GM12865 (cell line): ENCODE measurements around the gene DENND1A.

ENCODE experiments used
- DNase-seq: peaks from one replicate; pipeline ENCODE4 v3.0.0; 2010; ENCODE audit warnings: low read depth
- H3K4me3 ChIP-seq: 2 replicates; pipeline ENCODE4 v1.5.1; 2011; ENCODE audit warnings: mild to moderate bottlenecking, low read depth, low read length, control low read depth
- TF ChIP-seq, protein P1 (sequence below): IDR thresholded peaks from 2 replicates; pipeline ENCODE4 v1.5.1; 2011; ENCODE audit warnings: low read length, control low read depth, low read depth, inconsistent platforms; ENCODE audit not compliant: insufficient read depth; ENCODE audit errors: missing control alignments

Gene DENND1A

DNA sequence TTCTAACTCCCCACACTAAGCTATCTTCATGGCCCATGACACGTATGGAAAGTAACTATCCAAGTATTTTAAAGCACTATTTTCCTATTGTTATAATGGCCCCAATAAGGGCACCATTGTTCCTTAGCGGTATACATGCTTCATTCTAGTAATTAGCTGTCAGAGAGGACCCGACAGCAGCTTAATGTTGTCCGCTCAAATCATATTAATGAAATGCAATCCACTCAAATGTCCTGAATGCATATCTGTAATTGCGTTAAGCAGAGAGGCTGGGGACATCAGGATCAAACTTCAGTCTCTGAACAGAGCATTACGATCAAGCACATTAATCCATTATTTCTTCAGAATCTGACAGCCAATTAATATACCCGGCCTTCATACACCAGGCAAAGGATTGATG, 434.2 kb downstream of the DENND1A start:
- no peak overlapping the region for H3K4me3 ChIP-seq
- TF ChIP-seq, protein P1, sequence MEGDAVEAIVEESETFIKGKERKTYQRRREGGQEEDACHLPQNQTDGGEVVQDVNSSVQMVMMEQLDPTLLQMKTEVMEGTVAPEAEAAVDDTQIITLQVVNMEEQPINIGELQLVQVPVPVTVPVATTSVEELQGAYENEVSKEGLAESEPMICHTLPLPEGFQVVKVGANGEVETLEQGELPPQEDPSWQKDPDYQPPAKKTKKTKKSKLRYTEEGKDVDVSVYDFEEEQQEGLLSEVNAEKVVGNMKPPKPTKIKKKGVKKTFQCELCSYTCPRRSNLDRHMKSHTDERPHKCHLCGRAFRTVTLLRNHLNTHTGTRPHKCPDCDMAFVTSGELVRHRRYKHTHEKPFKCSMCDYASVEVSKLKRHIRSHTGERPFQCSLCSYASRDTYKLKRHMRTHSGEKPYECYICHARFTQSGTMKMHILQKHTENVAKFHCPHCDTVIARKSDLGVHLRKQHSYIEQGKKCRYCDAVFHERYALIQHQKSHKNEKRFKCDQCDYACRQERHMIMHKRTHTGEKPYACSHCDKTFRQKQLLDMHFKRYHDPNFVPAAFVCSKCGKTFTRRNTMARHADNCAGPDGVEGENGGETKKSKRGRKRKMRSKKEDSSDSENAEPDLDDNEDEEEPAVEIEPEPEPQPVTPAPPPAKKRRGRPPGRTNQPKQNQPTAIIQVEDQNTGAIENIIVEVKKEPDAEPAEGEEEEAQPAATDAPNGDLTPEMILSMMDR: no peak
- no peak for DNase-seq

DNA sequence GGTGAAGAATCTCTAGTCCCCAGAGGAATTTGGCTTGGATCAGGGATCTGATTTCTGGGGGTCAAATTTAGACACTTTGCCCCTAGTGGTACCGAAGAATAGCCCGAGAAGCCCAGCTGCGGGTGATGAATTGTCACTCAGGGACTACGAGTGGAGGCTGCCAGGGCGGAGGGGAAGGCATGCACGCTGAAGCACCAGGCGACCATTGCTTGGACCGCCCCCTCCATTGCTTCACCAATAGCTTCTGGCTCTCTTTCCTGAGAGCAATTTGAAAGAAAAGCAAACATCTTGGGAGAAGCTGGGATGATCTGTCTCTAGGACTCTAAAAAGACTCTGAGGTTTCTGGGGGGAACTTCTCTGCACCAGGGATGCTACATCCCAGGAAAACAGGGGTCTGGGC, 436.3 kb downstream of the DENND1A start:
- TF ChIP-seq, protein P1: no peak
- no peak for DNase-seq
- no peak overlapping the region for H3K4me3 ChIP-seq

DNA sequence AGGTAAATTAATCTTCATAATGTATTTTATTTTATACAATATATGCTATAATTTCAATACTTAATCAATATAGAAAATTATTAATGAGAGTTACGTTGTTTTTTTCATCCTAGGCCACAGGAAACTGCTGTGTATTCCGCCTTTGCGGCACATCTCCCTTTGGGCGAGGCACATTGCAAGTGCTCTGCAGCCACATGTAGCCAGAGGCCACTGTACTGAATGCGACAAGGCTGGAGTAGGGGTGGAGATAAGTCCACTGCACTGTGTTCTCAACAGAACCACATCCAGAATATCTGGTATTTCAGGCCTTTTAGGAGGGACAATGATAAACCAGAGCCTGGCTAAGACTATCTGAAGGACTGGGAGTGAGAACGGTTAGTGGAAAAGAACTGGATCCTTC, 439.2 kb downstream of the DENND1A start:
- TF ChIP-seq, protein P1: no peak
- H3K4me3 ChIP-seq: no peak overlapping the region
- no peak for DNase-seq

DNA sequence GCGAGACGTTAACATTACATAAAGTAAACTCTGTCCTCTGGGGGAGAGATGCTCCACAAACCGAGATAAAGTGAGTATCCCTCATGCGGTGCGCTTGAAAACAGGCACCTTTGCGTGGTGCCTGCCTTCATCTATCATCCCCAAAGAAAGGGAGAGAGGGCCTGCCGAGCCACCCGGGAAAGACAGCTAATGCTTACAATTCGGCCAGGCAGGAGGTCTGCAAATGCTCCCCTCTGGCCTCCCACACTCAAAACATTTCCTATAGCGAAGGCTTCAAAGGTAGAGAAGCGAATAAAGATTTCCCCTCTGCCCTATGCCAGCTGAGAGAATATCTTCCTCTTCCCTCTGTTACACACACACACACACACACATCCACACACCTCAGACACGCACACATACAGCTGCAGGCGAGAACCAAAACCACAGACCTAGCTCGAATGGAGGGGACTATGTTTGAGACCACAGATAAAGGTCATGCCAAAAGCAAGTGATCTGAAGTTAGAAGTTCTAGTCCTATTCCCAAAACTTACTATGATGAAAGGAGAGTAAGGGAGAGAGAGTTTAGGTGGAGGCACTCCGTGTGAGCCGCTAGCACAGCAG, 441.1 kb downstream of the DENND1A start:
- TF ChIP-seq, protein P1: no peak
- no peak for DNase-seq
- no peak overlapping the region for H3K4me3 ChIP-seq

DNA sequence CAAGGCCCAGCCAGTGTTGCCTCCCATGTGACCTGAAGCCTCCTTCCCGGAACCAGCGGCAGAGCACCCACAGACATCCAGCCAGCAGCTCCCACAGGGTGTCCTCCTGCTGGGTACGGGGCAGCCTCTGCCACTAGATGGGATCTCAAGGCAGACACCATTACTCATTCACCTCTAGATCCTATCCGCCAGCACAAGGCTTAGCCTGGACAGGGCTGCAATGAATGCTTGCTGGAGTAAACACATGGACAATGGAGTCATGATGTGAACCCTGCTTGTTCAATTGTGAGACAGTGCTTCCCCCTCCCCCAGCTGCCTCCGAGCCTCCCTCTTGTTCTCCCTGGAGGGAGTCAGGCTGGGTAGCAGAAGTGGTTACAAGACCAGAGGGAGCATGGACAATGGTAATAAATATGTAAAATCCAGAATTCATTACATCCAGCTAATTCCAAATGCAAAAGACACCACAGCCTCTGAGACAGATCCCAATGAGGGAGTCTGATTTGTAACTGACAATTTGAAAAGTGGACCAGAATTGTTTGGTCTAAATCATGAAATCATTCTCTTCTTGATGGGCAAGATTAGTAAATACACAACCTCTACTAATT, 441.9 kb downstream of the DENND1A start:
- no peak overlapping the region for H3K4me3 ChIP-seq
- DNase-seq: no peak
- TF ChIP-seq, protein P1: no peak

DNA sequence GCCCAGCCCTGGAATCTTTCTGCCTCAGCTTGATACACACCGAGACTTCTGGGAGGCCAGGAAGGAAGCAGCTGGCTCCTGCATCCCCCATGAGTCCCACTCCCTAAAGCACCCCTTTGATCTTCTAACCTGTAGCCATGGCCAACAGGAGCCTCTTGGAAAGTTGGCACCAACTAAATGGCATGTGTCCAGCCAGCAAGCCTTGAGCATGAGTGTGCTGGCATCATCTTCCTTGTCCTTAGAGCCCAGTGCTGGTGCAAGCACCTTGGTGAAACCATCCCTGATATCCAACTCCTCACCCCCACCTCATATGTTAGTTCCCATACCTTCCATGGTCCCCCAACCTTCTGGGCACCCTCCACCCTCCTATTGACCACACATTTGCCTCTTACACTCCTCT, 443.5 kb downstream of the DENND1A start:
- TF ChIP-seq, protein P1: no peak
- DNase-seq: no peak
- no peak overlapping the region for H3K4me3 ChIP-seq

DNA sequence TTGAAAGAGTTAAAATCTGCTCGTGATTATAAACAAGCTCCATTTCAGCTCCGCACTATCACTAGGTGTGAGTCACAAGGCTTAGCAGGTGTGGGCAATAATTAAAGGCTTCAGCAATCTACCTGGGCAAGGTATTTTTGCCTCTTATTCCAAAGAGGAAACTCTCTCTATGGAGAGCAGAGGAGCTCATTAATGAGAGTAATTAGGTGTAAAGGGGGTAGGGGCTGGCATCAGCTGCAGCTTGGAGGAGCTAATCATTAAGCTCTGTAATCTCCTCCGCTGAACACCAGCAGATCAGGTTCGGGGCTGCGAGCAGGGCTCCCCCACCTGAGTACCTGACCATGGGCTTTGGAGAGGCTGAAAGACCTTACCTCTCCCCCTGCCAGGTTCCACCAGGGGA, 444.7 kb downstream of the DENND1A start:
- TF ChIP-seq, protein P1: no peak
- no peak for DNase-seq
- H3K4me3 ChIP-seq: no peak overlapping the region
